Stimulated activated CD4-positive, alpha-beta T cell treated with anti-CD3 and anti-CD28 coated beads, Interleukin-1b, Interleukin-23, amount 100 ng/mL, for 4 hours (primary cell): ENCODE data around the gene GALNT18.

Experiments used
- DNase-seq, 2 donors: peaks; one replicate each; pipeline ENCODE4 v3.0.0-alpha.2; 2020; ENCODE audit warnings: low read depth in 2 of 2

Gene GALNT18

GRCh38 chr11:11567936-11568650 lies 53.7 kb downstream of the GALNT18 start:
- DNase-seq = no peak

- no peak for DNase-seq
Measured at GRCh38 chr11:11565636-11566035, 56.2 kb downstream of the GALNT18 start.

GRCh38 chr11:11563200-11563975 lies 58.4 kb downstream of the GALNT18 start:
- no peak for DNase-seq

GRCh38 chr11:11561991-11562390 lies 59.8 kb downstream of the GALNT18 start:
- no peak for DNase-seq

GRCh38 chr11:11558826-11559225 lies 63.0 kb downstream of the GALNT18 start:
- no peak for DNase-seq

GRCh38 chr11:11558396-11558795 lies 63.4 kb downstream of the GALNT18 start:
- no peak for DNase-seq

GRCh38 chr11:11555208-11555607 lies 66.6 kb downstream of the GALNT18 start:
- DNase-seq = no peak

- no peak for DNase-seq
Measured at GRCh38 chr11:11553573-11553972, 68.2 kb downstream of the GALNT18 start.

- DNase-seq = no peak
Measured at GRCh38 chr11:11552529-11553087, 69.2 kb downstream of the GALNT18 start.

- DNase-seq = no peak
Measured at GRCh38 chr11:11550534-11550933, 71.3 kb downstream of the GALNT18 start.

- DNase-seq = no peak
Measured at GRCh38 chr11:11545285-11546275, 76.2 kb downstream of the GALNT18 start.

GRCh38 chr11:11543656-11544055 lies 78.1 kb downstream of the GALNT18 start:
- no peak for DNase-seq

- no peak for DNase-seq
Measured at GRCh38 chr11:11540157-11540556, 81.6 kb downstream of the GALNT18 start.

- DNase-seq = no peak
Measured at GRCh38 chr11:11538277-11538960, 83.4 kb downstream of the GALNT18 start.

GRCh38 chr11:11537871-11538270 lies 83.9 kb downstream of the GALNT18 start:
- DNase-seq = no peak

GRCh38 chr11:11537372-11537771 lies 84.4 kb downstream of the GALNT18 start:
- DNase-seq = no peak

GRCh38 chr11:11536650-11537049 lies 85.2 kb downstream of the GALNT18 start:
- DNase-seq = no peak

- DNase-seq = no peak
Measured at GRCh38 chr11:11535611-11536010, 86.2 kb downstream of the GALNT18 start.

- DNase-seq = no peak
Measured at GRCh38 chr11:11534981-11535380, 86.8 kb downstream of the GALNT18 start.

- DNase-seq = no peak
Measured at GRCh38 chr11:11533751-11534150, 88.1 kb downstream of the GALNT18 start.

GRCh38 chr11:11533057-11533456 lies 88.7 kb downstream of the GALNT18 start:
- no peak for DNase-seq
